Left ventricle myocardium superior (tissue), 1 donor: Measurements from ENCODE around the gene APPL1. TPM values are rescaled to one million over a fixed set of nuclear protein-coding genes. Genes with fewer than 3 reads are reported as not detected.

ENCODE experiments used
- ATAC-seq: fragments of 200-7000 bp; cut with Tn5 transposase; one replicate; pipeline ENCODE4 v1.9.1; 2020; ENCODE audit warnings: mild to moderate bottlenecking, moderate library complexity
- DNase-seq: peaks from one replicate; pipeline ENCODE4 v3.0.0-alpha.2; 2020
- intact Hi-C: fragments of 100-400 bp; cut with micrococcal nuclease; formaldehyde crosslinking; loops from one replicate; pipeline ENCODE4 v1.11.0; 2022
- long read RNA-seq: library from polyadenylated mRNA; unstranded; transcript quantifications from one replicate; pipeline ENCODE4 v2.0.0, GENCODE V29; 2021
- total RNA-seq: library from RNA; stranded (reverse); fragmentation: NEBNext Ultra II Directional; extraction: Animal tissue kit (Norgen Biotek cat#: 25700); gene quantifications from one replicate; pipeline ENCODE4 v1.2.1, GENCODE V29; 2021
- donor health status: DM: no; HTN: yes; CAD: no; lungs with severe emphysema.

The APPL1 gene
- 49.2 TPM for total RNA-seq
- long read RNA-seq, full-length matches to known transcripts: 16 of 86 reads
- long read RNA-seq, partial matches to known transcripts: 50 of 86 reads
- long read RNA-seq, other reads (novel, unspliced or antisense): 20 of 86 reads

- DNase-seq (peak; percentile 97), ATAC-seq (peak; percentile 98)
- intact Hi-C loops: loop anchor here (10.0 kb wide), 2 partner anchors 53 to 123 kb away; no protein-coding TSS in a partner anchor
Measured at GRCh38 chr3:57227204-57227929, at the start of gene APPL1. Gene APPL1, plus strand, starts transcription at chr3:57227729. Its CDS starts 155 bp downstream, at chr3:57227884.

GRCh38 chr3:57179580-57180410 is 47.7 kb upstream of the APPL1 start:
- no peak for ATAC-seq
- DNase-seq: no peak
- intact Hi-C loops: loop anchor here (10.0 kb wide), 1 partner anchor 45 kb away; the partner anchor contains the start of gene APPL1

- no peak for DNase-seq
- ATAC-seq: no peak
- intact Hi-C loops: no loop called here
Measured at GRCh38 chr3:57184526-57184925, 43.0 kb upstream of the APPL1 start.

- no peak for ATAC-seq
Measured at GRCh38 chr3:57192028-57192427, 35.5 kb upstream of the APPL1 start.

GRCh38 chr3:57194641-57195040 is 32.9 kb upstream of the APPL1 start:
- ATAC-seq (no peak), DNase-seq (no peak)
- intact Hi-C loops: no loop called here

More at GRCh38 chr3:57192028-57192427, 35.5 kb upstream of the APPL1 start:
- intact Hi-C loops: no loop called here
- DNase-seq: no peak

- DNase-seq: no peak
- intact Hi-C loops: no loop called here
Measured at GRCh38 chr3:57199895-57200297, 27.6 kb upstream of the APPL1 start, which contains the start of gene HESX1. Gene HESX1, minus strand, starts transcription at chr3:57199978. Its CDS starts 60 bp downstream, at chr3:57199918.

GRCh38 chr3:57206423-57206822 is 21.1 kb upstream of the APPL1 start:
- ATAC-seq (no peak), DNase-seq (no peak)
- intact Hi-C loops: no loop called here

More at GRCh38 chr3:57199895-57200297, 27.6 kb upstream of the APPL1 start, which contains the start of gene HESX1:
- no peak for ATAC-seq

- no peak for DNase-seq
- intact Hi-C loops: loop anchor here (10.0 kb wide), 2 partner anchors 47 to 117 kb away; no protein-coding TSS in a partner anchor
- ATAC-seq: peak; percentile 45
Measured at GRCh38 chr3:57221883-57222282, 5.6 kb upstream of the APPL1 start.

GRCh38 chr3:57224856-57225255 is 2.7 kb upstream of the APPL1 start:
- intact Hi-C loops: loop anchor here (10.0 kb wide), 2 partner anchors 50 to 120 kb away; no protein-coding TSS in a partner anchor
- ATAC-seq (no peak), DNase-seq (no peak)

GRCh38 chr3:57226176-57226575 is 1.4 kb upstream of the APPL1 start:
- intact Hi-C loops: loop anchor here (10.0 kb wide), 2 partner anchors 51 to 121 kb away; no protein-coding TSS in a partner anchor
- no peak for DNase-seq
- no peak for ATAC-seq

- DNase-seq: peak; percentile 71
- intact Hi-C loops: loop anchor here (10.0 kb wide), 2 partner anchors 53 to 123 kb away; no protein-coding TSS in a partner anchor
- peak; percentile 78 for ATAC-seq
Measured at GRCh38 chr3:57227930-57228751, 612 bp downstream of the APPL1 start.

GRCh38 chr3:57230006-57230405 is 2.5 kb downstream of the APPL1 start:
- ATAC-seq: no peak
- intact Hi-C loops: no loop called here
- no peak for DNase-seq

- ATAC-seq (no peak), DNase-seq (no peak)
- intact Hi-C loops: no loop called here
Measured at GRCh38 chr3:57233799-57234198, 6.3 kb downstream of the APPL1 start.

GRCh38 chr3:57234613-57235575 is 7.4 kb downstream of the APPL1 start:
- ATAC-seq: no peak
- DNase-seq: no peak
- intact Hi-C loops: no loop called here

- DNase-seq (no peak), ATAC-seq (no peak)
- intact Hi-C loops: no loop called here
Measured at GRCh38 chr3:57244946-57245345, 17.4 kb downstream of the APPL1 start.

- DNase-seq (no peak), ATAC-seq (peak; percentile 81)
- intact Hi-C loops: no loop called here
Measured at GRCh38 chr3:57252404-57252803, 24.9 kb downstream of the APPL1 start.

- ATAC-seq (peak; percentile 84), DNase-seq (peak; percentile 51)
- intact Hi-C loops: no loop called here
Measured at GRCh38 chr3:57256844-57257243, 29.3 kb downstream of the APPL1 start.

GRCh38 chr3:57257678-57258077 is 30.1 kb downstream of the APPL1 start:
- no peak for DNase-seq
- intact Hi-C loops: no loop called here
- ATAC-seq: no peak
